EL (cell line): ENCODE measurements around the gene TSPAN2.
A peak's percentile ranks its signal among the peaks of the same experiment; 100 is the strongest.

Experiments used
- DNase-seq: peaks from one replicate; pipeline ENCODE4 v3.0.0-alpha.2; 2016

TSPAN2 gene

DNA sequence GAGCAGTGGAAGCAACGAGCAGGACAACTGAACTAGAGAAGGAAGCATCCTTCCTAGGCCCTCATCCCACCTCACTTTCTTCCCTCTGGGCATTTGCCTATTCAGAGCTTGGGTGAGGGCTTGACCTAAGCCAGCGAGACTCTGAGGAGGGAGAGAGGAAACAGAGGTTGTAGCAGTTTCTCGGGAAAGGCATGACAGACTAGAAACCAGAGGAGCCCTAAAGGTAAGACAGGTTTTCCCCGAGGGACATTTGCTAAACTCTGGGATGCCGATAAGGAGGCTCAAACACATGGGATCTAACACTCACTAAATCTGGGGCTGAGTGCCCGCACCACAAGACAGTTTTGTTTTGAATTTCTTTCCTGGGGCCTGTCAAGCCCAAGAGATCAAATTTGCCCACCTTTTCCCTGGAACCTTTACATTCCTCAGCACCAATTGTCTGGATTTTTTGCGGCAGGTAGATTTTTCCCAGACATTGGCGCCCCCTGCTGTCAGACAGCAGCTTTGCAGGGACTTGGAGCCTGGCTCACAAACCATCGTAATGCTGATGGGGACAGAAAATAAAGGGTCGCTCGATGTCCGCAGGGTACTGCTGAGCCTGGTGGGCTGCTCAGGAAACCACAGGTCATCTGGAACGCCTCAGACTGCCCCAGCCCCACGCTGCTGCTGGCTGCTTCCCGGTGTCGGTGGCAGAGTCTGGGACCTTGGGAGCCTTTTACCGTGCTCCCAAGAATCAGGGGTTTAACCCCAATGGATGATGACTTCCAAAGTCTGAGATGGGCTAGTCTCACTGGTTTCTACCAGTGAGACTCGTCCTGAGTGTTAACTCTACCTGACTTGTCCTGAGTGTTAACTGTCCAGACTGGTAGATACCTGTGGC, 23.4 kb upstream of the TSPAN2 start:
- DNase-seq, result peak; percentile 38

DNA sequence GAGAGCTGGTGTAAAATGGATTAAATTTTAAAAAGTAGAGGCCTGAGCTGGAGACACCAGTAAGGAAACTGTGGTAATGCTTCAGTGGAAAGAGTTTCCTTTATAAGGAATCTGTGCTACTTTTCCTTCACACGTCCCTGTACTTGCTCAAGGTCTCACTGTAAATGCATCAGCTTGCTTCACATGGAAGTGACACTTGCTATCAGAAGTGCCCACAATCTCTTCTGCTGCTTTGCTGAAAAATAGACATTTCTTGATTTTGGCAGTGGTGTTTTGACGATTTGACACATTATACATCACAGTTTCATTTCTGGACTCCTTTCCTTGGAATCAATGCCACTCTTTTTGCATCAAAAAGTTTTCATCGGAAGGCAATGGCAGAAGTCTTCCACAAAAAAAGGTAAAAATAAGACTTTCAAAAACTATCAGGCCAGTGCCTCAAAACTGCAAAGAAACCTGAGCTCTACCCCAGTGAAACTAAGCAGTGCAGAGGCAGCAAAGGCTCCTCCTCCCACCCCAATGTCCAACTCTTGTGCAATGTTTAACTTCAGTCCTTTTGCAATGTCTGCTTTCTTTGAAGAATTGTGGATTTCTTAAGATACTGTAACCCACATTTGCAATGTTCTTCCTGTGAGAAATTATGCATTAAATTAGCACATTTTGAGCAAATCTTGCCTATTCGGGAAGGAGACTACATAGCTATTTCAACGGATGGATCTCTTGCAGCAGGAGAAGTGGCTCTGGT, 18.4 kb upstream of the TSPAN2 start:
- DNase-seq, result no peak

DNA sequence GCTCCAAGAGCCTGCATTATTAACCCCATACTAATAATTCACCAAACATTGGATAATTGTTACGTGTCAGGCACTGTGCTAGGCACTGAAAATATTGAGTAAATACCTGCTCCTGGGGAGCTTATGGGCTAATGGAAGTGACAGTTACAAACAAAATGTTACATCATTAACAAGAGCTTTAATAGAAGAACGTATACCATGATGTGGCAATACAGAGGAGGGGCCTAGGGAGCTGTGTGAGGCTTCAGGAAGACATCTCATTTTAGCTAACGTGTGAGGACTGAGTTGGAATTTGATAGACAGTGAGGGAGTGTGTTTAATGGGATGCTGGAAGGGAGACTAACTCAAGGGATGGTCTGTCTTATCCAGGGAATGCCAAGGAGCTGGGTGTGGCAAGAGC, 16.5 kb upstream of the TSPAN2 start:
- no peak for DNase-seq

DNA sequence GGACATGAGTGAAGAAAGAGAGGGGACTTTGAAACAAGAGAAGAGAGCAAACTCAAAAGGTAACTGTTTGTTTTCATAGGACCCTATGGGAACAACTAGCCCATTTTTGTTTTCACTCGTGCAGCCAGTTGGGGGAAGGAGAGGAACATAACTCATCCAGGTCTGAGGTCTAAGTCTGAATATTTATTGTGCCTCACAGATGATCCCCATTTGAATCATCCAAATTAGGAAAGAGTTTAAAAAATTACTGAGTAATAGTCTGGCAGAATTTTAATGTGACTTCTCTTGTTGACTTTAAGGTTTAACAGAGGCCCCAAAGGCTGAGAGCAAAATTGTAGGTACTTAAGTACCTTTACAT, 10.4 kb upstream of the TSPAN2 start:
- DNase-seq, result no peak

DNA sequence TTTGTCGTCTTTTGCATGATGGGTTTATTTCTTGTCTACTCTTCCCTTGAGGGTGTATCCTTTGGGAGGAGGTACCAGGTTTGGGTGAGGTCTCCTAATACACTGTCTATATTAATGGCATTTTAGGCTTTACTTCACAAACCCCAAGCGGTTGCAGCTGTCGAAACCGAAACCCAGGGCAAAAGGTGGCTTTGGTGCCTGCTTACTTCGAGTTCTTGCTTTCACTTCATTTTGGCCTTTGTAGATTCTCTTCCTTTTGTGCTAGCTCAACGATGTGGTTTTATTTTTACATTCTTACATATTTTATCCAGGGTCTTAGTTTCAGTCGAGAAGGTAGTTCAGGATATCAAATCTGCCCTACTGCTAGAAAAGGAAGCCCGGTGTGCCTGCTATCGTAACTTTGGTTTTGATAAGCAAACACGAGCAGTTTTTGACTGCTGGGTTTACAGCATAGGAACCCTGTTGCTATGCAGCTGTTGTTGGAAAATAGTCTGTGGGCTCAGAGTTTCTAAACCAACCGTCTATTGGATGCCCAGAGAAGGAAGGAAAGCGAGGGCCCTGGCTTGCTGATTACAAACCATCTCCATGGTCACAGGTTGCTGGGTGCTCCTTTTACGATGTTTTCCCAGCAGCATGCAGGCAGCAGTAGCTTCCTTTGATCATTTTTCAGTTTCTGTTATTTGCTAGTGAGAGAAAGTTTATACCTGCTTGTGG, 9.8 kb upstream of the TSPAN2 start:
- DNase-seq, result no peak

DNA sequence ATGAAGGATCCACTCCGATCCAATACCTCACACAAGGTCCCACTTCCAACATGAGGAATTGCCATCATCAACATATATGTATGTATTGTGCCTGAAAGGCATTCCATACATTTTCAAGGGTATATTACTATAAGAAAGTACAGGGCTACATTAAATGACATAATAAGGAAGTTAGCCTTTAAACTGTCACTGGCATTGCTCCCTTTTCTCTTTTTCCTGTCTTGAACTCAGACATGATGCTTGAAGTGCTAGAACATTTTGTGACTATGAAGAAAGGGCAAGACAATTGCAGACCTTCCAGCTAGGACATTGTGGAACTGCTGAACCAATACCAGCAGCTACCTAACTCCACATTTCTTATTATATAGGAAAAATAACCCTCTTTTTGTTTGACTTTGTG, 2.9 kb upstream of the TSPAN2 start:
- no peak for DNase-seq

DNA sequence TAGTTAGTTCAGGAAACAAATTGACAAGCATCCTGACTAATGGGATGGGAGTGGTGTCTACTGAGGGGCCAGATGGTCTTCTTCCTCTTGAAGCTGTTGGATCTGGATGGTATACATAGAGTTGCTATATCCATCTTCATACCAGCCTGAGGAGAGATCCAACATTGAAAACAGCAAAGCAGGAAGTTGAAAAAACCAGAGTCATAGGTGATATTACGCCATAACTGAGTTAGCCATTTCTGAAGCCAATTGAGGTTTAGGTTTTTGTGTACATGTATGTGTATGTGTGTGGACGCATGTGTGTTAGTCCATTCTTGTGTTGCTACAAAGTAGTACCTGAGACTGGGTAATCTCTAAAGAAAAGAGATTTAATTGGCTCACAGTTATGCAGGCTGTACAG, 2.3 kb upstream of the TSPAN2 start:
- no peak for DNase-seq

DNA sequence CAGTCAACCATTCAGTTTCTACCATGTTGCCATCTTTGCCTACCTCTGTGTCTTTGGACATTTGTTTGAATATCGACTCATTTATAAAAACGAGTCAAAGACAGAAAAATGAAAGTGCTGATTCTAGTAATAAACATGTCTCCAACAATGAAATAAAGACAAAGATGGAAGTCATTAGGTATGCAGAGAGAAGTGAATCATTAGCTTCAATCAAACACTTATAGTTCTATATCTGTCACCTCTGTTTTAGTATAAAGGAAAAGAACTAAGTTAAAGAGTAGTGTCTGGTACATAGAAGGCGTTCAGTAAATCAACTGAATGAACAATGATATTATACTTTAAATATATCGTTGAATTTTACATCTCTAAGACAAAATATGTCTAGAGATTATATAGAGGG, 1.7 kb upstream of the TSPAN2 start:
- no peak for DNase-seq

DNA sequence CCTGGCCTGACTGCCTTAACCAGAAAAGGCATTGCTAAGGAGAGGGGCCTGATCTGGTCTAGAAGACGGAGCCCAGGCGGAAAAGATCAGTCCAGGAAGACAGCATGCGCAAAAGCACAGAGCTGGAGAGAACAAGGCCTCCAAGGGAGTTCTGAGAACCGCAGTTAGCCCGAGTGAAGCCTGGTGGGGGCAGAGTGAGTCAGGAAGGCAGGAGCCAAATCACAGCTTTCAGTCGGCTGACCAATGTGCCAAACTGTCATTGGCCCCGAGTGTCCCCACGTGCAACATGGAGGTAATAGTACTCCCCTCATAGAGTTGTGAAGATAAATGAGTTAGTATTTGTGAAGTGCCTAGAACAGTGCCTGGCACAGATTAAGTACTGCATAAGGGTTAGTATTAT, 1.2 kb upstream of the TSPAN2 start:
- DNase-seq, result peak; percentile 16

DNA sequence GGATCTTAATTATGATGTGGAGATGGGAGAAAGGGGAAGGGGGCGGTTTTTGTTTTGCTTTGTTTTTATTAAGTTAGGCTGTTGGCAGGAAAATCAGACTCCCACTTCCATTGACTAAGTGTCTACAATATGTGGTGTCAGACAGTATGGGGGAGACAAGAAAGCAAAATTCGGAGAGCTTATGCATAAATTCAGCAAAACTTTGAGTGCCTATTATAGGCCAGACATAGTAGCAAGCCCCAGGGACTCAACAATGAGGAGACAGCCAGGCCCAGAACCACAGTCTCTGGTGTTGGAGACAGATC, 835 bp upstream of the TSPAN2 start:
- DNase-seq, result no peak

DNA sequence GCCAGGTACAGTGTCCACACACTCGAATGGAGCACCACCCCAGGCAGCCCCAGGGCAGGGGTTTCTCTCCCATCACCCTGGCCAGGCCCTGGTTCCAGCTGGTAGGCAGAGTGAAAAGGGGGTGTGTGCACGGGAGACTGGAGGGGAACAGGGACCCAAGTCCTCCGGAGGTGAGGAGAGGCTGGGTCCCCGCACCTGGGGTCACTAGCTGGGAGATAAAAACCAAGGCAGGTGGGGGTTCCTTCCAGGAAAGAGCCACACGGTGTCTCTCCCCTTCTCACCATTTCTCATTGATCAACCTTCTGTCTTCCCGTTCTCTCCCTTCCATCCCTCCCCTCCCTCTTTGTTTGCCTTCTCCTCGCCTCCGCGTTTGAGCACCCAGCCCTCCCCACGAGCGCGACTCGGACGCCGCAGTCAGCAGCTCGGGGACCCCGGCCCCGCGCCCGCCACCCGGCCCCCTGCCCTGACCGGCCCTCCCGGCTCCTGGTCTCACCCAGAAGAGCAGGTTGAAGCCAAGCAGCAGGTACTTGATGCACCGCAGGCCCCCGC, 358 bp downstream of the TSPAN2 start:
- DNase-seq, result no peak

DNA sequence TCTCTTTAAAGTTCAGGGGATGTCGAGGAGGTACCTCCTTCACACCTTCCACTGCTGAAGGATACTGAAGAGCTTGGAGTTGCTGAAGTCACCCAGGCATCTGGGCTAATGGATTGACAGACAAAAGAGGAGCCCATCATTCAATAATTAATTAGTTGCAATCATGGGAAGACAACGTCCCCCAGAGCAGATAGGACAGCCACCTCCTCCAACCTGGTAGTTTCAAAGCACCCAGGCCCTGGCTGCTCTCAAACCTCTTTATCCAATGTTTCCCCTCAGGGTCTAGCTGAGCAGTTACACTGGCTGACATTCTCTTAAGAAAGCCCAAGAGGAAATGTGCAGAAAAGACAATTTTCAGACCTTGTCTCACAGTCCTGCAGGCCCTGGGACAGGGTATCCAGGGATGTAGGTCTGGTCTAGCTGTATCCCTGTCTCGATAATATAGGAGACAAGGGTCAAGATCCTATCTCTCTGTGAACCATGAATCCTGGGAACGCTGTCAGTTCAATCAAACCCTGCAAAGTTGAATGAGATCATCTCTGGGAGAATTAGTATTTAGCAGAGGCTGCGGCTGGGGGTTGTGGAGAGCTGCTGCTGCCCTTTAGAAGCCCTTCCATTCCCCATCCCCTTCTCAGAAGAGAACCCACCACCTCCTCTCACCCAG, 1.1 kb downstream of the TSPAN2 start:
- no peak for DNase-seq

DNA sequence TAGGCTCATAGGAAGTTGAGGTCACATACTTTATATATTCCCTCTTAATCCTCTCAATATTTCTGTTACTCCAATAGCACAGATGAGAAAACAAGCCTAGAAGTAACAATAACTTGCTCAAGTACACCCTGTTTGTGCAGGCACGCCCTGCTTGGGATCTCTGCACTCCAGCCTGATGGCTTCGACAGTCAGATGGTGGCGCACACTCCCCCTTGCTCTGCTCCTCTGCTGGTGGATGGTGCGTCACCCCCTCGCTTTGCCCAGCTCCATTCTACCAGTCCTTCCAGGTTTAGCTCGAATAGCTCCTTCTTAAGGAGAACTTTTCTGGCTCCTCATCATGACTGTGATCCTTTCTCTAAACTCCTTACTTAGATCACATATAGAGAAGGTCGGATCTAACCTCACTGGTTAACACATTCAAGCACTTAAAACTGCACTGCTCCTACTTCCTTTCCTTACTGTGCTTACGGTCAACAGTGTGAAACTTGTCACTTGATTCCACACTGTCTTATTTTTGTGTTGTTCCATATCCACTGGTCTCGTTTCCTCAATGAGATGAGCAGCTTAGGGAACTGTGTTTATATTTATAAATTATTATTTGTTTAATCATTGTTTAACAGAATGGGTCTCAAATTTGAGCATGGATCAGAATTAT, 3.0 kb downstream of the TSPAN2 start:
- DNase-seq, result no peak

DNA sequence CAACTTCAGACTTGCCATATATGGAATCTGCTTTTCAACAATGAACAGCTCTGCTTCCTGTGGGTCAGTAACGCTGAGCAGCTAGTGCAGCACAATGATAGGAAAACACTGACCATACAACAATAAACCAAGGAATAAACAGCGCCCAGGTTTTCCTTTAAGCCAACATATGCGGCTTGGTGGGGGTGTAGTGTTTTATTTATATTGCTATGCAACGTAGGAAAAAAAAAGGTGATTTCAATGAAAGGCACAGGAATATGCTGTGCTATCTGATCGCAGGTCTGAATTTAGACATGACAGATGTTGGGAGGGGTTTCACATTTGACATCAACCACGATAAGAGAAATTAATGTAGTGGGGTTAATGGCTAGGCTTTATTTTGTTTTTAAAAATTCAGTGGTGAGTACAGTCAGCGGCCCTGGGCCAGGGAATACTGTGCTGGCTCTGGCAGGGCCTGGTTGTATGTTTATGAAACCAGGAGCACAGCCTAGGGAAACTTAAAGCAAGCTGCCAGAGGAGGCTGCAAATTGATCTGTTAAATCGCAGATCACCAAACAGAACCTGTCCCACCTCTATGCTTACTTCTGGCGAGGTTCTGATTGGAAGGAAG, 4.3 kb downstream of the TSPAN2 start:
- no peak for DNase-seq

DNA sequence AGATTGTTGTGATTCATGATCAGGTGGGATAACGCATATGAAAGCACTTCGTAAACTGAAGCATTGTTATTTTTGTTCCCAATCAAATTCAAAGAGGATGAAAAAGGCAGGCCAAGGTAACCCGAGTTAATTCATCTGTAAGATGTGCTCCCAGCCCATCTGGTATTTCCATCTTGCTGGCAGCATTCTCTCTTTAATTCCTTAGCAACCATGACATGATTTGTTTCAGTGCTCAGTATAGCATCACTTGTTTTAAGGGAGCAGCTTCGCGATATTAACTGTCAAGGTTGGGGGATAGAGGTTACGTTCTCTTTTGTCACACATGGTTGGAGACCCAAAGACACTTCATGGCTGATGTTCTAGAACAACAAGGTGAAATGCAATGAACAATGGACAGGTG, 6.4 kb downstream of the TSPAN2 start:
- no peak for DNase-seq

DNA sequence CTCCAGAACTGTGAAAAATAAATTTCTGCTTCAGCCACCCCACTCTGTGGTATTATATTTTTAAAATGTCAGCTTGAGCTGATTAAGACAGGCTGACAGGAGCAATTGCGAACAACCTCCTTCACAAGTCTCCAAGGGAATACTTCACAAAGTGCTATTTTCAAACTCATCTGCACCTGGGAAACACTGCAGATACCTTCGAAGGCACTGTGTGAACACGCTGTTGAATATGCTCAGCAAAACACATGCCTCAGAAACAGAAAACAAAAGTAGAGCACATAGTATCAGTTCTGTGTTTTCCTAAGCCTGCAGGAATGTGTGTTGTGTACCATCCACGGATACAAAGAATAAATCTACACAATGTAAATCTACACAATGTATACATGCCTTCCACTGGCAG, 10.6 kb downstream of the TSPAN2 start:
- DNase-seq, result no peak

DNA sequence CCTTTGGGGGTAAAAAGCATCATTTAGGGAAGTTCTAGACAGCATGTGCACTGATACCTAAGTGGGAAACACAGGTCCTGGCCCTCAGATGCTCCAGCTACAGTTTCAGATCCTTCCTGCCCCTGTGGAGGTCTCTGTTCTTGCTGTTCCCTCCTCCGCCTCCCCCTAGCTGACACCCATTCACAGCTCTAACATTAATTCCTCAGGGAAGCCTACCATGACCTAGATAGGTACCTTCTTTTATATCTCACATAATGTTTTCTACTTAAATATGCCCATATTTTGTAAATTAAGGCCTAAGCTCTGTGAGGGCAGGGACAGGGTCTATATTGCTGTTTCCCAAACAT, 11.3 kb downstream of the TSPAN2 start:
- DNase-seq, result no peak

DNA sequence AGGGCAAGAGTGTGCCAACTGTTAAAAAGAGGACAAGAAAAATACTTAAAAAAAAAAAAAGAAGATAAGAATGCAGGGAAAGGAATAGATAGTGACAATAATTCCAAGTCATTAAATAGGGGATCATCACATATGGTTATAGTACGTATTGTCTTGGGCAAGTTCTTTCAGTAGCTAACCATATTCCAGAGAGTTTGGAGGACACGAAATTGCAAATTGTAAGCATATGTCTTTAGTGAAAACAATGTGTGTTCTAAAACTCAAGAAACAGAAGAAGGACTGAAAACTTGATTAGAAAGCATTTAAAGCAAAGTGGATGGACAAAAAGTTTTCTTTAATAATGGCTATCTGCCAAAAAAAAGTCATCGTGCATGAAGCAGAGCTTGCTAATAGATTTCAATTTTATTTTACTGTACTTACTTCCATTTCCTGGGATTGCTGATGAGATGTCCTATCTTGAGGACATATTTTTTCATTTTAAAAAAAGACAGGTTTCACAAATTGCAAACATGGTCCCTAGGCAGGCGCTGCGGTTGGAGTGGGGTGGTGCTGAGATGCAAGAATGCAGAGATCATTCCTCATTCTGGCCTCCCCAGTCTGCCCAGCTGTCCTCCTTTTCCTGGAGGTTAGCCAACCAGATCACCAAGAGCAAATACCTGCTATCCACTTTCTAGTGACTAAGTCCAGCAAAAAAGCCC, 11.9 kb downstream of the TSPAN2 start:
- DNase-seq, result peak; percentile 22

DNA sequence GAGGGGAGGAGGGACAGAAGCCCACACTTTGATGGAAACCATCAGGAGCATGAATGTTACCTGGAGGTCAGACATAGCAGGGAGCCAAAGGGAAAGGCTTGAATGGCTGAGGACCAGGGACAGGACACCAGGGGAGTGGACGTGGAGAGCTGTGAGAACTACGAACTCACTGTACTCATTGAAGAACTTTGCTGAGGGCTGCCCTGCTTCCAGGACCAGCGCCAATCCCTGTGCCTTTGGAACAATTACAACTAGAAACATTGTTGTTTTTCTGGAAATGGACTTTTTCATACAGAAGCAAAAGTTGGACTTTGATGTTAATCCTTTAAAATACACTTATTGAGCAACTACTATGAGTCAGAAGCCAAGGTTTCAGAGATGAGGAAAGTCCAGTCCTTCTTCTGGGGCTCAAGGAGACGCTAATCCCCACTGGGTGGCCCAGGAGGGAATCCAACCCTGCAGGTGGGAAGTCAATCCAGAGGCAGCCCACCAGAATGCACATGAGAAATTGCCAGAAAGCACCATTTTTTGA, 12.9 kb downstream of the TSPAN2 start:
- no peak for DNase-seq

DNA sequence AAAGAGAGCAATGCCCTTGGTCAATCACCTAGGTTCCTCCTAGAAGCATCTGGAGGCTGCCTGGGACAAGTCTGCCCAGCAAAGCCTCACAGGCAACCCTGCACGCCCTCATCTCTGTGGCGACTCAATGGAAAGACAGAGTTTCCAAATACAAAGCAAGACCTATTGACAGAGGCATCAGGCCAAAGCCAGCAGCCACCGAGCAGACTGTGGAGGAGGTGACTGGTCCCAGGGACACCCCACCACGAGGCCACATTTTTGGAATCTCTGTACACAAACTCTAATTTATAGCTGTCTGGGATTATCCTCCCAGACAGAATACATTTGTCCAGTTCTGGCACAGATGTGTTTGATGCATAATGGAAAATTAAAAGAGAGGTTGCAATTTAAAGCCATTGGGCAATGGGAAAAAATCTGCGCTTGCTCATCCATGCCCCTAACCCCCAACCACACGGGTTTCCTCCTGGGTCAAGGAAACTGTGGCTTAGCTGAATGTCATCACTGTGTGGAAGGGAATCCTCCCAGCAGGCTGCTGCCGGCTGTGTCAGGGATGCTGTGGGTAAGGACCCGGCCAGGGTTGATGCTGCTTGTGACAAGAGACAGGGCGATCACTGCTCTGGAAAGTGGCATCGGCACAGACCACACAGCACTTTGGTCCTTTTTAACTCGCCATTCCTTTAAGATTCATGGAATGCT, 14.3 kb downstream of the TSPAN2 start:
- DNase-seq, result no peak
